Endodermal cell (in vitro differentiated cells): ENCODE results near the gene NOTUM. TPM values are rescaled to one million over a fixed set of nuclear protein-coding genes. Genes with fewer than 3 reads are reported as not detected.

Experiments used
- DNase-seq: peaks from one replicate; pipeline ENCODE4 v3.0.0-alpha.2; 2017
- H3K27ac ChIP-seq: 2 replicates; pipeline ENCODE4 v1.5.1; 2013; ENCODE audit warnings: mild to moderate bottlenecking, low read depth, low read length, moderate library complexity
- H3K27me3 ChIP-seq: 2 replicates; pipeline ENCODE4 v1.6.1; 2013; ENCODE audit warnings: mild to moderate bottlenecking, low read length, moderate library complexity; ENCODE audit not compliant: insufficient read depth, control insufficient read depth, poor library complexity, severe bottlenecking
- H3K36me3 ChIP-seq: 2 replicates; pipeline ENCODE4 v1.7.0; 2013; ENCODE audit warnings: mild to moderate bottlenecking, low read length, moderate library complexity; ENCODE audit not compliant: control insufficient read depth, insufficient read depth
- H3K4me1 ChIP-seq: one replicate; pipeline ENCODE4 v1.7.0; 2013; ENCODE audit warnings: low read length; ENCODE audit not compliant: control insufficient read depth, insufficient read depth
- H3K4me3 ChIP-seq: 2 replicates; pipeline ENCODE4 v1.5.1; 2013; ENCODE audit warnings: mild to moderate bottlenecking, low read length, moderate library complexity
- H3K9ac ChIP-seq: 2 replicates; pipeline ENCODE4 v1.6.1; 2013; ENCODE audit warnings: mild to moderate bottlenecking, low read length, moderate library complexity; ENCODE audit not compliant: poor library complexity, severe bottlenecking; ENCODE audit errors: extremely low read depth
- H3K9me3 ChIP-seq: 2 replicates; pipeline ENCODE4 v1.6.1; 2013; ENCODE audit warnings: mild to moderate bottlenecking, low read length, moderate library complexity; ENCODE audit not compliant: control insufficient read depth
- H3K27ac Mint-ChIP-seq: 2 replicates; pipeline ENCODE4 v1.8.0; 2020; ENCODE audit warnings: mixed read lengths
- H3K27me3 Mint-ChIP-seq: 2 replicates; pipeline ENCODE4 v1.8.0; 2021; ENCODE audit warnings: mild to moderate bottlenecking, mixed read lengths; ENCODE audit not compliant: insufficient read depth
- H3K36me3 Mint-ChIP-seq: 2 replicates; pipeline ENCODE4 v1.8.0; 2020; ENCODE audit warnings: low read depth, mixed read lengths
- H3K4me1 Mint-ChIP-seq: 2 replicates; pipeline ENCODE4 v1.8.0; 2020; ENCODE audit warnings: mixed read lengths
- H3K4me3 Mint-ChIP-seq: 2 replicates; pipeline ENCODE4 v1.8.0; 2020; ENCODE audit warnings: mild to moderate bottlenecking, moderate library complexity, mixed read lengths
- H3K9me3 Mint-ChIP-seq: 2 replicates; pipeline ENCODE4 v1.8.0; 2020; ENCODE audit warnings: mild to moderate bottlenecking, mixed read lengths
- CTCF ChIP-seq: fragments of 200-600 bp; sonication (generic); conservative IDR thresholded peaks from 2 replicates; pipeline ENCODE4 v1.5.0; 2021; ENCODE audit warnings: antibody characterized with exemption, mild to moderate bottlenecking
- WGBS, 2 experiments: methylation state at CpG; one replicate each; pipeline versions ENCODE4 v1.1.5 to v1.1.7; 2013; ENCODE audit warnings: missing lambda C conversion rate in 2 of 2, mixed read lengths in 1 of 2; ENCODE audit not compliant: insufficient coverage in 1 of 2, insufficient read length in 1 of 2; 5-methylcytosine and 5-hydroxymethylcytosine counted together
- total RNA-seq, 2 donors: library from RNA; stranded (reverse); fragmentation: NEBNext Ultra II Directional in 1 of 2; extraction: Animal tissue kit (Norgen Biotek cat#: 25700) in 1 of 2; gene quantifications; 2 replicates in 1 of 2; 3 replicates in 1 of 2; pipeline ENCODE4 v1.2.1, GENCODE V29; 2021

Gene NOTUM
- total RNA-seq, 2 donors from 2014 or later: 12.5 to 26.3 TPM

GRCh38 chr17:81910840-81911276 lies 50.1 kb downstream of the NOTUM start:
- WGBS, 2 experiments: 0% methylated on average over 12 to 55 of the region's 55 CpGs
- H3K27ac Mint-ChIP-seq: peak overlapping the region; percentile 95
- no peaks in the 10 kb centered on the region for H3K9me3 Mint-ChIP-seq
- Histone ChIP-seq H3K27me3 (no peaks in the 10 kb centered on the region), H3K9me3 (no peaks in the 10 kb centered on the region), H3K36me3 (peaks cover 72% of the 10 kb centered on the region), H3K27ac (peak overlapping the region; percentile 16), H3K4me3 (peak overlapping the region; percentile 88), H3K4me1 (peaks cover 8% of the 10 kb centered on the region), H3K9ac (peak overlapping the region; percentile 43)
- H3K27me3 Mint-ChIP-seq: no peaks in the 10 kb centered on the region
- peak overlapping the region; percentile 81 for H3K4me3 Mint-ChIP-seq
- H3K4me1 Mint-ChIP-seq: peaks cover 4% of the 10 kb centered on the region
- DNase-seq: peak; percentile 74
- H3K36me3 Mint-ChIP-seq: peaks cover 32% of the 10 kb centered on the region
- no peak for TF ChIP-seq CTCF

GRCh38 chr17:81909966-81910839 lies 50.8 kb downstream of the NOTUM start:
- Histone ChIP-seq H3K27me3 (no peaks in the 10 kb centered on the region), H3K9ac (peak overlapping the region; percentile 43), H3K27ac (peak overlapping the region; percentile 16), H3K36me3 (peaks cover 68% of the 10 kb centered on the region), H3K4me3 (peak overlapping the region; percentile 88), H3K4me1 (peaks cover 8% of the 10 kb centered on the region), H3K9me3 (no peaks in the 10 kb centered on the region)
- no peak for TF ChIP-seq CTCF
- H3K27me3 Mint-ChIP-seq: no peaks in the 10 kb centered on the region
- WGBS, 2 experiments: 48 to 52% methylated on average over 16 to 23 of the region's 23 CpGs
- peaks cover 4% of the 10 kb centered on the region for H3K4me1 Mint-ChIP-seq
- peak overlapping the region; percentile 95 for H3K27ac Mint-ChIP-seq
- peaks cover 28% of the 10 kb centered on the region for H3K36me3 Mint-ChIP-seq
- no peaks in the 10 kb centered on the region for H3K9me3 Mint-ChIP-seq
- DNase-seq: peak; percentile 80
- H3K4me3 Mint-ChIP-seq: peak overlapping the region; percentile 81

- no peaks in the 10 kb centered on the region for H3K9me3 ChIP-seq
- H3K36me3 ChIP-seq: peaks cover 58% of the 10 kb centered on the region
- H3K27me3 Mint-ChIP-seq: no peaks in the 10 kb centered on the region
- H3K4me1 ChIP-seq: peaks cover 8% of the 10 kb centered on the region
- H3K9me3 Mint-ChIP-seq: no peaks in the 10 kb centered on the region
- no peaks in the 10 kb centered on the region for H3K27me3 ChIP-seq
- H3K4me3 ChIP-seq: no peak overlapping the region
- no peak for DNase-seq
- H3K27ac Mint-ChIP-seq: no peak overlapping the region
- no peak for TF ChIP-seq CTCF
- whole genome bisulfite sequencing, 2 experiments: 94 to 100% methylated on average over 8 to 12 of the region's 12 CpGs
- no peak overlapping the region for H3K9ac ChIP-seq
- H3K36me3 Mint-ChIP-seq: peaks cover 21% of the 10 kb centered on the region
- peaks cover 4% of the 10 kb centered on the region for H3K4me1 Mint-ChIP-seq
- H3K27ac ChIP-seq: no peak overlapping the region
- no peak overlapping the region for H3K4me3 Mint-ChIP-seq
Measured at GRCh38 chr17:81909231-81909630, 51.8 kb downstream of the NOTUM start.
